Urinary bladder (tissue), 4 donors: ENCODE data around the gene MTMR12. TPM values are rescaled to one million over a fixed set of nuclear protein-coding genes. Genes with fewer than 3 reads are reported as not detected.

Experiments
- DNase-seq: peaks from one replicate; pipeline ENCODE4 v3.0.0-alpha.2; 2015; ENCODE audit errors: extremely low spot score
- H3K27ac ChIP-seq: one replicate; pipeline ENCODE4 v1.5.1; 2013; ENCODE audit warnings: low read depth, mild to moderate bottlenecking, moderate library complexity
- H3K36me3 ChIP-seq: one replicate; pipeline ENCODE4 v1.6.1; 2013; ENCODE audit warnings: mild to moderate bottlenecking, moderate library complexity; ENCODE audit not compliant: insufficient read depth
- H3K4me1 ChIP-seq: one replicate; pipeline ENCODE4 v1.6.1; 2013; ENCODE audit warnings: mild to moderate bottlenecking, moderate library complexity; ENCODE audit not compliant: insufficient read depth
- H3K4me3 ChIP-seq: one replicate; pipeline ENCODE4 v1.5.1; 2013; ENCODE audit warnings: low read depth, low read length
- WGBS: extraction: QIAGEN DNeasy Blood & Tissue Kit; methylation state at CpG from one replicate; pipeline ENCODE4 v1.1.7; 2013; 5-methylcytosine and 5-hydroxymethylcytosine counted together
- polyA plus RNA-seq: library from polyadenylated mRNA; stranded (reverse); fragments of 200-250 nt; gene quantifications from one replicate; pipeline ENCODE4 v1.2.3, GENCODE V29; 2013
- total RNA-seq: library from RNA; depleted of rRNA; stranded (reverse); fragments of >200 nt; gene quantifications from one replicate; pipeline ENCODE4 v1.2.3, GENCODE V29; 2014
- donor health status: healthy with polysubstance abuse.
- donor health status: healthy.

MTMR12 gene
- total and polyA plus RNA-seq, 2 donors, result 24.8 to 32.6 TPM

GRCh38 chr5:32270946-32271345, 41.8 kb downstream of the MTMR12 start:
- Histone ChIP-seq H3K4me3 (no peak overlapping the region), H3K4me1 (no peaks in the 10 kb centered on the region), H3K27ac (no peak overlapping the region), H3K36me3 (peaks cover 1% of the 10 kb centered on the region)
- 81% methylated on average over 1 of the region's 1 CpG for WGBS
- DNase-seq, result no peak

GRCh38 chr5:32270178-32270577, 42.6 kb downstream of the MTMR12 start:
- Histone ChIP-seq H3K4me1 (no peaks in the 10 kb centered on the region), H3K36me3 (peaks cover 1% of the 10 kb centered on the region), H3K4me3 (no peak overlapping the region), H3K27ac (no peak overlapping the region)
- no peak for DNase-seq
- 93% methylated on average over 4 of the region's 4 CpGs for WGBS

GRCh38 chr5:32265902-32266301, 46.8 kb downstream of the MTMR12 start:
- Histone ChIP-seq H3K27ac (no peak overlapping the region), H3K4me3 (no peak overlapping the region), H3K4me1 (no peaks in the 10 kb centered on the region), H3K36me3 (peaks cover 1% of the 10 kb centered on the region)
- DNase-seq, result no peak
- 85% methylated on average over 6 of the region's 6 CpGs for WGBS

- Histone ChIP-seq H3K36me3 (peaks cover 1% of the 10 kb centered on the region), H3K27ac (no peak overlapping the region), H3K4me3 (no peak overlapping the region), H3K4me1 (no peaks in the 10 kb centered on the region)
- DNase-seq, result no peak
- WGBS, result 81% methylated on average over 4 of the region's 4 CpGs
Observed at GRCh38 chr5:32264957-32265572, 47.7 kb downstream of the MTMR12 start.

- H3K4me1 ChIP-seq, result no peaks in the 10 kb centered on the region
- H3K36me3 ChIP-seq, result peaks cover 1% of the 10 kb centered on the region
- 95% methylated on average over 4 of the region's 4 CpGs for WGBS
- H3K4me3 ChIP-seq, result no peak overlapping the region
- no peak for DNase-seq
- H3K27ac ChIP-seq, result no peak overlapping the region
Observed at GRCh38 chr5:32263684-32264083, 49.1 kb downstream of the MTMR12 start.

GRCh38 chr5:32261198-32261597, 51.5 kb downstream of the MTMR12 start:
- H3K4me3 ChIP-seq, result no peak overlapping the region
- no peak for DNase-seq
- no peaks in the 10 kb centered on the region for H3K4me1 ChIP-seq
- peaks cover 2% of the 10 kb centered on the region for H3K36me3 ChIP-seq
- H3K27ac ChIP-seq, result no peak overlapping the region
- 63% methylated on average over 2 of the region's 2 CpGs for WGBS

GRCh38 chr5:32259033-32259432, 53.7 kb downstream of the MTMR12 start:
- WGBS, result 75% methylated on average over 1 of the region's 1 CpG
- no peaks in the 10 kb centered on the region for H3K4me1 ChIP-seq
- H3K4me3 ChIP-seq, result no peak overlapping the region
- peaks cover 2% of the 10 kb centered on the region for H3K36me3 ChIP-seq
- H3K27ac ChIP-seq, result no peak overlapping the region
- no peak for DNase-seq

GRCh38 chr5:32258424-32258823, 54.3 kb downstream of the MTMR12 start:
- WGBS, result 97% methylated on average over 3 of the region's 3 CpGs
- H3K27ac ChIP-seq, result no peak overlapping the region
- H3K4me1 ChIP-seq, result no peaks in the 10 kb centered on the region
- DNase-seq, result no peak
- H3K36me3 ChIP-seq, result peaks cover 2% of the 10 kb centered on the region
- H3K4me3 ChIP-seq, result no peak overlapping the region

GRCh38 chr5:32255540-32255900, 57.2 kb downstream of the MTMR12 start:
- 88% methylated on average over 2 of the region's 2 CpGs for WGBS
- H3K36me3 ChIP-seq, result peaks cover 2% of the 10 kb centered on the region
- no peak for DNase-seq
- H3K4me1 ChIP-seq, result no peaks in the 10 kb centered on the region
- H3K4me3 ChIP-seq, result no peak overlapping the region
- no peak overlapping the region for H3K27ac ChIP-seq

GRCh38 chr5:32254881-32255539, 57.7 kb downstream of the MTMR12 start:
- H3K36me3 ChIP-seq, result peaks cover 2% of the 10 kb centered on the region
- H3K4me1 ChIP-seq, result no peaks in the 10 kb centered on the region
- H3K27ac ChIP-seq, result no peak overlapping the region
- 52% methylated on average over 5 of the region's 5 CpGs for WGBS
- H3K4me3 ChIP-seq, result no peak overlapping the region
- DNase-seq, result no peak

GRCh38 chr5:32251871-32252458, 60.8 kb downstream of the MTMR12 start:
- 93% methylated on average over 8 of the region's 8 CpGs for WGBS
- peaks cover 8% of the 10 kb centered on the region for H3K36me3 ChIP-seq
- no peak for DNase-seq
- no peaks in the 10 kb centered on the region for H3K4me1 ChIP-seq
- no peak overlapping the region for H3K27ac ChIP-seq
- H3K4me3 ChIP-seq, result no peak overlapping the region

GRCh38 chr5:32249668-32250067, 63.1 kb downstream of the MTMR12 start:
- no peak overlapping the region for H3K4me3 ChIP-seq
- 84% methylated on average over 2 of the region's 2 CpGs for WGBS
- no peaks in the 10 kb centered on the region for H3K4me1 ChIP-seq
- no peak for DNase-seq
- H3K27ac ChIP-seq, result no peak overlapping the region
- H3K36me3 ChIP-seq, result peaks cover 8% of the 10 kb centered on the region

- peaks cover 11% of the 10 kb centered on the region for H3K36me3 ChIP-seq
- no peak overlapping the region for H3K4me3 ChIP-seq
- no peak overlapping the region for H3K27ac ChIP-seq
- no peaks in the 10 kb centered on the region for H3K4me1 ChIP-seq
- DNase-seq, result no peak
- WGBS, result 96% methylated on average over 1 of the region's 1 CpG
Observed at GRCh38 chr5:32245742-32246141, 67.0 kb downstream of the MTMR12 start.

- H3K36me3 ChIP-seq, result peaks cover 11% of the 10 kb centered on the region
- H3K27ac ChIP-seq, result no peak overlapping the region
- no peak for DNase-seq
- no peaks in the 10 kb centered on the region for H3K4me1 ChIP-seq
- no peak overlapping the region for H3K4me3 ChIP-seq
- 96% methylated on average over 6 of the region's 6 CpGs for WGBS
Observed at GRCh38 chr5:32244017-32244416, 68.7 kb downstream of the MTMR12 start.
